ENCODE data around the gene PSMA5. TPM values are rescaled to one million over a fixed set of nuclear protein-coding genes. Genes with fewer than 3 reads are reported as not detected.
"Not testable (repeated sequence)": the region's sequence is repeated elsewhere in the genome, so short reads cannot be mapped to it uniquely, and the experiment has no call there.

The PSMA5 gene
- total RNA-seq (2014; rRNA removed; shearing (Covaris generic)) = 104 and 107 TPM in 2 replicates

DNA sequence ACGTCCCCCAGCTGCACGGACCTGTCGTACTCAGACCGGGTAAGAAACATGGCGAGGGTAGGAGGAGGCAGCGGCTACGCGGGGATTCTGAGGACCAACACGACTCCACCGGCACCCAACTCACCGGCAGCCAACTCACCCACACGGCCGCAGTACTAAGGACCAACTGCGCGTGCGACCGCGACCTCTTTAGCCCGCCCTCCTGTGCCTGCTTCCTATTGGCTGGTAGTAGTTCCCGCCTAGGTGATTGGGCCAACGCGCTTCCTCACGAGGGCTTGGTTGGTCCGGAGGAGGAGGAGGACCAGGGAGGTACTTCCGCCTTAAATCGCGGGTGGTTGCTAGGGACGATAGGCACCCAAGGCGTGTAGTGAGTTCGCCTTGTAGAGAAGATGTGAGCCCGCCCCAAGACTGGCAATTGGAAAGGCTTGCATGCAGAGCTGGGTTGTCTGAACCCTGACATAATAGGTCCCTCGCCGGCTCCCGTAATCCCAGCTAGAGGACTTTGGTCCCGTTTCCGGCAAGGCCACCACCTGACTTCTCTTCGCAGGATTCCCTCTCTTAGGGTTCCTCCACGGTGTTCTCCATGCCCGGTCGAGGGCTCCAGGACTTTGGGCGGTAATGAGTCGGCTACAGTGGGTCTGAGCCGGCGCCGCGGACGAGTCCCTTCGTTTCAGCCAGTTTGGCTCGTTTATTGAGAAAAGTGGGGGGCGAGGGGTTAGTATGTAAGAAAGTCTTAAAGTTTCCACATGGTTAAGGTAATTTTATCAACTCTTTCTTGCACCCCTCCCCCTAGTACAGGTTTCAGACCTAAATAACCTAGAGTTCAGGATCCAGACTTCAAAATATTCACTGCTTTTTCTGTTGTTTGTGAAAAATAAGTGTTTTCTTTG is at the start of gene PSMA5:
Gene PSMA5, minus strand, starts transcription at position 168 of the 890 bp plus-strand sequence. Its CDS starts 118 bp downstream, at position 50.
- DNase-seq (ENCODE audit: low read depth in 1 of 2, low spot score in 2 of 2) = peak; percentile 97 to 99
- H3K27ac ChIP-seq = peak within 1 kb of the TSS; percentile 58
- no peaks in the 10 kb centered on the region for H3K9me3 ChIP-seq (replicated peaks)
- H3K27me3 ChIP-seq (replicated peaks) = no peaks in the 10 kb centered on the region
- H3K4me3 ChIP-seq = peak within 1 kb of the TSS; percentile 65
- peaks cover 30% of the 10 kb centered on the region for H3K36me3 ChIP-seq
- peaks cover 19% of the 10 kb centered on the region for H3K4me1 ChIP-seq (replicated peaks)

DNA sequence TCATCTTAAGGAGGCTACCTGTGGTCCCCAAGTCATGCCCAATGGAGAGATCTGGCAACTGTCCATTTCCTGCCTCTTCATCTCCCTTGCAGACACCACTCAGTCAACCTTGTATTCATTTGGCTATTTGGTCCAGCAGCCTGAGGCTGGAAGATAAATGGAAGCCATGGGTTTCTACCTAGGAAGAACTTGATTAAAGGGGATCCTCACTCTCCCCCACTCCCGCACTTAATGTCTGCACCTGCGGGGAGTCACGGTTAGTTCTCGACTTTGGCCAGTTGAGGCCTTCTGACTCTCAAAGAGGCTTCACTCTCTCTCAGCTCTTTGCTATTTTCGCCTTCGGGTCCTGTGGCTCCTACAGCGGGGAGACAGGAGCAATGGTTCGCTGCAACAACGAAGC is 49.0 kb upstream of the PSMA5 start:
- peaks cover 52% of the 10 kb centered on the region for H3K27me3 ChIP-seq (replicated peaks)
- no peaks in the 10 kb centered on the region for H3K4me1 ChIP-seq (replicated peaks)
- no peaks in the 10 kb centered on the region; the same call in 1 of the 2 replicates for H3K9me3 ChIP-seq (replicated peaks)
- no peak for DNase-seq (ENCODE audit: low read depth in 1 of 2, low spot score in 2 of 2)
- no peak overlapping the region for H3K27ac ChIP-seq
- H3K36me3 ChIP-seq = no peaks in the 10 kb centered on the region
- no peak overlapping the region for H3K4me3 ChIP-seq

DNA sequence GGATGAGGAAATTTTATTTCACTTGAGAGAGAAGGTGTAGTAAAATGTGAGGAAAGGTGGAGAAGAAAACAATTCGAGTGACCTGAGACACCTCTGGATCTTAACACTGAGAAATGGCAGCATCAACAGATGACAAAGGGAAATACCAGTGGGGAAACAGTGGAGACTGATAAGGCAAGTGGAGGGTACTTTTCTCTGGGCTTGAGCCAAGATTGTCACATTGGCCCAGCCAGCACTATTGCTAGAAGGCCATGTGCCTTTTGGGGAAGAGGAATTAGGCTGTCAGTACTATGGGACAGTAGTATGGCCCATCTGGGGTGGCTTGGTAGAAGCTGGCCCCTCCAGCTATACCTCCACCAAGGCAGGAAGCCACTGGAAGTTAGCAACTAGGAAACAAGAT is 48.4 kb upstream of the PSMA5 start:
- Histone ChIP-seq H3K4me1 (replicated peaks) (no peaks in the 10 kb centered on the region), H3K36me3 (no peaks in the 10 kb centered on the region), H3K27me3 (replicated peaks) (peaks cover 57% of the 10 kb centered on the region), H3K27ac (no peak overlapping the region), H3K4me3 (no peak overlapping the region), H3K9me3 (replicated peaks) (no peaks in the 10 kb centered on the region; the same call in 1 of the 2 replicates)
- no peak for DNase-seq (ENCODE audit: low read depth in 1 of 2, low spot score in 2 of 2)

DNA sequence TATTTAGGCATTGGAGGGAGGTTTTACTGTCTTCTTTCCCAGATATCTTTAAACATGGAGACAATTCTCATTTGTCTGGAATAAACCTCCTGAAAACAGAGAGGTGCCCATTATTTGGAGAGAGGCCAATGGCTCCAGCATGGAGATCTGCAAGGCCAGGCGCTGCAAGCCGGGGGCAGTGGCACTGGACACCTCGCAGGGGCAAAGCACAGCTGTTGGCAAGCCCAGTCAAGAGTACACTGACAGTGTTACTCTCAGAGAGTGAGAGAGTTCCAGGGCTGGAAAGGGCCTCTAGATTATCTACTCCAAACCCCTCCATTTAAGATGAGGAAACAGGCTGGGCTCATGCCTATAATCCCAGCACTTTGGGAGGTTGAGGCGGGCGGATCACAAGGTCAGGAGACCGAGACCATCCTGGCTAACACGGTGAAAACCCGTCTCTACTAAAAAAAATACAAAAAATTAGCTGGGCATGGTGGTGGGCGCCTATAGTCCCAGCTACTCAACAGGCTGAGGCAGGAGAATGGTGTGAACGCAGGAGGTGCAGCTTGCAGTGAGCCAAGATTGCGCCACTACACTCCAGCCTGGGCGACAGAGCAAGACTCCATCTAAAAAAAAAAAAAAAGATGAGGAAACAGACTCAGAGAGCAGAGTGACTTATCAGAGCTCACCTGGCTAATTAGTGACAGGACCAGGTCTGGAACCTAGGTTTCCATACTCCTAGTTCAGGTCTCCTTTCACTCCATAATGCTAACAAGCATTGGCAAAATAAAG is 47.2 kb upstream of the PSMA5 start:
- H3K27ac ChIP-seq; H3K4me1 ChIP-seq (replicated peaks); H3K9me3 ChIP-seq (replicated peaks); H3K36me3 ChIP-seq; H3K4me3 ChIP-seq: not testable (repeated sequence)
- DNase-seq (ENCODE audit: low read depth in 1 of 2, low spot score in 2 of 2) = peak in 1 of 2 experiments; percentile 20
- H3K27me3 ChIP-seq (replicated peaks) = peaks cover 57% of the 10 kb centered on the region

DNA sequence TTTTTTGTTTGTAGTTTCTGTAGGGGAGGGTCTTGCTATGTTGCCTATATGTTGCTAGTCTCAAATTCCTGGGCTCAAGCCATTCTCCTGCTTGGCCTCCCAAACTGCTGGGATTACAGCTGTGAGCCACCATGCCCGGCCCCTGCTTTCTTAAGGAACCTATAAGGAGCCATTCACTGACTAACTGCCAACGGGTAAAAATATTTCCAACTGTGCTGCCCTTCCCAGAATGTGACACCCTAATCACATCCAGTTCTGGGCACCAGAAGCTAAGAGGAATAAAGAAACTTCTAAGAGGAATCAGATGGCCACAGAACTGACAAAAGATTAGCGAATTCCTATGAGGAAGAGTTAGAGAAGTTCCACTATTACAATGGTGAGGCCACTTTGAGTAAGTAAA is 46.5 kb upstream of the PSMA5 start:
- Histone ChIP-seq H3K9me3 (replicated peaks) (no peaks in the 10 kb centered on the region; the same call in 1 of the 2 replicates), H3K36me3 (no peaks in the 10 kb centered on the region), H3K4me3 (no peak overlapping the region), H3K4me1 (replicated peaks) (no peaks in the 10 kb centered on the region), H3K27me3 (replicated peaks) (peaks cover 61% of the 10 kb centered on the region), H3K27ac (no peak overlapping the region)
- no peak for DNase-seq (ENCODE audit: low read depth in 1 of 2, low spot score in 2 of 2)

DNA sequence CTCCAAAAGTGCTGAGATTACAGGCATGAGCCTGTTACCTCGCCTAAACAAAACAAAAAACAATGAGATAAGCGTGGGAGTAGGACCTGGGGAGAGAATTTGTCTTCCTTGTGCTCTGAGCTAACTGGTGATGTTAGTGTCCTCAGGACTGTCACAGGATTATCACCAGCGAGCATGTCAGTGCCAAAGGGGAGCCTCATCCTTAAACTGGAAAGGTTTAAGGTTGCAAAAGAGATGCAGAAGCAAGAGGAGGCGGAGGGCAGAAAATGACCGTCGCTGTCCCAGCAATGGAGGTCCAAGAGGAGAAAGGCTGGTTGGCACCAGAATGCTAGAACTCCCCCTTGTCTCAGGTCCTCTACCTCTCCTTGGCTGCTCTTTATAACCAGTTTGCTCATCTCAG is 44.0 kb upstream of the PSMA5 start:
- Histone ChIP-seq H3K36me3 (no peaks in the 10 kb centered on the region), H3K4me1 (replicated peaks) (peaks cover 11% of the 10 kb centered on the region), H3K27me3 (replicated peaks) (peaks cover 70% of the 10 kb centered on the region), H3K4me3 (no peak overlapping the region), H3K27ac (no peak overlapping the region), H3K9me3 (replicated peaks) (peaks cover 6% of the 10 kb centered on the region)
- DNase-seq (ENCODE audit: low read depth in 1 of 2, low spot score in 2 of 2) = no peak

DNA sequence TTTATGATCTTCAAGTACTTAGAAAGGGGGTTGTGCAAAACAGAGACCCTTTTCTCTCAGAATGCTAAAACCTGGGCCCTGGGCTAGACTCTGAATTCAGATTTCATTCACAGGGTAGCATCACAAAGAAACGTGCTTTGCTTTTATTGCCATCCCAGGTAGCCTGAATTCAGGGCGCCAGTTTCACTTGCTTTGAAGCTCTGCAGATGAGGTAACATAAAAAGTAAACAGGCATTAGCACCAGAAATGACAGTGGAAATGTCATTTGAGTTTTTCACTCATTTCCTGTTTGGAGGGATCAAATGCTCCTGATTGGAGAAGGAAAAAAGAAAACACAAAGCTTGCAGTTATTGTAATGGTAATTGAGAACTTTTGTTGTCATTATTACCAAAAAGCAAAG is 42.7 kb upstream of the PSMA5 start:
- DNase-seq (ENCODE audit: low read depth in 1 of 2, low spot score in 2 of 2) = no peak
- Histone ChIP-seq H3K4me1 (replicated peaks) (peaks cover 11% of the 10 kb centered on the region), H3K27ac (no peak overlapping the region), H3K36me3 (no peaks in the 10 kb centered on the region), H3K9me3 (replicated peaks) (peaks cover 6% of the 10 kb centered on the region), H3K27me3 (replicated peaks) (peaks cover 83% of the 10 kb centered on the region), H3K4me3 (no peak overlapping the region)

DNA sequence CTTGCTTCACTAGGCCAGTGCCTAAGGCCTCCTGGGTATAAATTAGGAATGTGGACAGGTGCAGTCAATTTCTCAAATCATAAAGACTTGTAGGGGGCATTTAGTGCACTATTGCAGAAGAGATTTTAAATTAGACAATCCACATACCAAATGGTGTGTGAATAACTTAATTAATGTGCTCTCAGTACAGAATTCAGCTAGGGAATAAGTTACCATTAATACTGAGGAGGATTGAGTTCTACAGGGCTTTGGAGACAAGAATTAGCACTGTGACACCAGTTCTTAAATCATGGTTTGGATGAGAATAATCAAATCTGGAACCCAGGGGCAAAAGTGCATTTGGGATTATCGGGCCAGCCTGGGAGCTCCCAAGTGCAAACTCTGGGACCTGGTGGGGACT is 41.8 kb upstream of the PSMA5 start:
- Histone ChIP-seq H3K4me3 (no peak overlapping the region), H3K27me3 (replicated peaks) (peaks cover 86% of the 10 kb centered on the region), H3K27ac (no peak overlapping the region), H3K4me1 (replicated peaks) (peaks cover 11% of the 10 kb centered on the region), H3K9me3 (replicated peaks) (peaks cover 6% of the 10 kb centered on the region), H3K36me3 (no peaks in the 10 kb centered on the region)
- DNase-seq (ENCODE audit: low read depth in 1 of 2, low spot score in 2 of 2) = no peak

DNA sequence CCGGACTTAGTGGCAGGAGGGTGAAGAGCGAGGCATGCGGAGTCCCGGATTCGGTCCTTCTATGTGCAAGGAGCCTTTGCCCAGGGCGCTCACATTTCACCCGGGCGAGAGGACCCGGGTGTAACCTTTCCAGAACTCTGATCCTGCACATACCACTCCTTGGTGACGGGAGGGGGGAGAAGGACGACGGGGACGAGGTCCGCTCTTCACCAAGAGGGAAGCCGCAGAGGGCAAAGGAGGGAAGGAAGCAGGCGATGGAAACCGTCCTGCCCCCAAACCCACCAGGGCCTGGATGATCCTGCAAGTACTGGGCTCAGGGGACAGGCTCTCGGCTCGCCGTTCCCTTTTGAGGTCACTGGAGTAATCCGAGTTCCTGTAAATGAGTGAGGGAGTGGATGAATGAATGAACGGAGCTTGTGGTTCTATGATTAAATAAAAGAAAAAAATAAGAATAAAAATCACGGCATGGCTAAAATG is 41.1 kb upstream of the PSMA5 start:
- Histone ChIP-seq H3K27ac (no peak overlapping the region), H3K4me3 (no peak overlapping the region), H3K4me1 (replicated peaks) (peaks cover 11% of the 10 kb centered on the region), H3K36me3 (no peaks in the 10 kb centered on the region), H3K27me3 (replicated peaks) (peaks cover 85% of the 10 kb centered on the region), H3K9me3 (replicated peaks) (peaks cover 6% of the 10 kb centered on the region)
- no peak for DNase-seq (ENCODE audit: low read depth in 1 of 2, low spot score in 2 of 2)

DNA sequence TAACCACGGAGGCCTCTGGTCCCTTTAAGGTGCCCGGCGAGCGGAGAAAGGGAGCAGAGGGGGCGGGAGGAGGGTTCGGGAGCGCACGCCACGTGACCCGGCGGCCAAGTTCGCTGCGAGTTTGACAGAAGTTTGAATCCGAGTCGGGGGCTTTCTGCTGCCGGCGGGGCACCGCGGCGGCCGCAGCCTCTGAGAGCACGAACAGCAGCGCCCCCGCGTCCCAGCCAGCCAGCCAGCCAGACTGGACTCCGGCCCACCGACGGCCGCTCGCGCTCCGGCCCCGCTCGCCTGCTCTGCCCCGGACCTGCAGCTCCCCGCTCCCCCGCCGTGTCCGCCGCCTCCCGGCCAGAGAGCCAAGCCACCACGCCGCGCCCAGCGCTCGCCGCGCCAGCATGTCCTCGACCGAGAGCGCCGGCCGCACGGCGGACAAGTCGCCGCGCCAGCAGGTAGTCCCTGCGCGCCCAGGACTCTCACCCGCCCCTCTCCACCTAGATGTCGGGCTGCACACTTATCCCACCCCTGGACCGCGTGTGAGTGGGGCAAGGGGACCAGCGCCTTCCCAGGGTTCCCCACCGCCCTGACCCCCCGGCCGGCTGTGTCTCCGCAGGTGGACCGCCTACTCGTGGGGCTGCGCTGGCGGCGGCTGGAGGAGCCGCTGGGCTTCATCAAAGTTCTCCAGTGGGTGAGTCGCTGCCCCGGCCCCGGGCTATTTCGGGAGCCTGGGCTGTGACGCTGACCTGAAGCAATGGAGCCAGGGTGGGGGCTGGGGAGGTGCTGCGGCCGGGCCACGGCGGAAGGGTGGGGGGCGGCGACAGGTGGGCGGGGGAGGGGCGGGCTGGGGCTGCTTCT is 40.4 kb upstream of the PSMA5 start, which contains the start of gene SYPL2:
Gene SYPL2, plus strand, starts transcription at position 95 of the 849 bp plus-strand sequence. Its CDS starts 298 bp downstream, at position 393.
- Histone ChIP-seq H3K27ac (no peak within 1 kb of the TSS), H3K27me3 (replicated peaks) (peaks cover 79% of the 10 kb centered on the region)
- peak in 1 of 2 experiments; percentile 14 for DNase-seq (ENCODE audit: low read depth in 1 of 2, low spot score in 2 of 2)

DNA sequence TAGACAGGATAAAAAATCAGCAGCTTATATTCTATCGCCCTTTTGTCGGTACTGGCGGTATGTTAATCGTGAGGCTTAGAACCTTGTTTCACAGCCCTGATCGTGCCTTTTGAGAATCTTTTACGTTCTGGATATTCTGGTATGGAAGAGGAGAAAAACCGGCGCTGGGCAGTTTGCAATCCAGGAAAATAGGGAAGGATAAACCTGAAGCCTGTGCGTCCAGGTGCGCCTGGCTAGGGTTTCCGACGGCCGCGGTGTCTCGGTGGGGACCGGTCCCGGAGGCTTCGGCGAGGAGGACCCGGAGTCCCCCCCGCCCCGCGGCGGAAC is 39.8 kb upstream of the PSMA5 start:
- Histone ChIP-seq H3K4me1 (replicated peaks) (peaks cover 11% of the 10 kb centered on the region), H3K27ac (no peak overlapping the region), H3K27me3 (replicated peaks) (peaks cover 74% of the 10 kb centered on the region), H3K36me3 (no peaks in the 10 kb centered on the region), H3K9me3 (replicated peaks) (peaks cover 6% of the 10 kb centered on the region), H3K4me3 (peak overlapping the region; percentile 38)
- no peak for DNase-seq (ENCODE audit: low read depth in 1 of 2, low spot score in 2 of 2)

More for the DNA sequence above, 40.4 kb upstream of the PSMA5 start, which contains the start of gene SYPL2:
- no peaks in the 10 kb centered on the region for H3K36me3 ChIP-seq
- peaks cover 6% of the 10 kb centered on the region for H3K9me3 ChIP-seq (replicated peaks)
- peaks cover 11% of the 10 kb centered on the region for H3K4me1 ChIP-seq (replicated peaks)
- peak within 1 kb of the TSS; percentile 38 for H3K4me3 ChIP-seq

DNA sequence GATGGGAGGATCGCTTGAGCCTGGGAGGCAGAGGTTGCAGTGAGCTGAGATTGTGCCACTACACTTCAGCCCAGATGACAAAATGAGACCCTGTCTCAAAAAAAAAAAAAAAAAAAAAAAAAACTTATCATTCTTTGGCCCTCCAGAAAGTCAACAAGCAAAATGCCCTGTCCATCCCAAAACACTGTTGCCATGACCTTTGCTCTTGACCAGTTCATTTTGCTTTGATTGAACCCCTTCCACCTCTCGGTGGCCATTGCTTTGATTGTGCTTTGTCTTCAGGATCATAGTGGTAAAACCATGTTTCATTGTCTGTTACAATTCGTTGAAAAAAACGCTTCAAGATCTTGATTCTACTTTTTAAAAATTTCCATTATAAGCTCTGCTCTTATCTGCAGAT is 31.6 kb upstream of the PSMA5 start:
- Histone ChIP-seq H3K4me3 (no peak overlapping the region), H3K27me3 (replicated peaks) (peaks cover 15% of the 10 kb centered on the region), H3K27ac (no peak overlapping the region), H3K4me1 (replicated peaks) (no peaks in the 10 kb centered on the region), H3K9me3 (replicated peaks) (peaks cover 5% of the 10 kb centered on the region), H3K36me3 (no peaks in the 10 kb centered on the region)
- no peak for DNase-seq (ENCODE audit: low read depth in 1 of 2, low spot score in 2 of 2)

DNA sequence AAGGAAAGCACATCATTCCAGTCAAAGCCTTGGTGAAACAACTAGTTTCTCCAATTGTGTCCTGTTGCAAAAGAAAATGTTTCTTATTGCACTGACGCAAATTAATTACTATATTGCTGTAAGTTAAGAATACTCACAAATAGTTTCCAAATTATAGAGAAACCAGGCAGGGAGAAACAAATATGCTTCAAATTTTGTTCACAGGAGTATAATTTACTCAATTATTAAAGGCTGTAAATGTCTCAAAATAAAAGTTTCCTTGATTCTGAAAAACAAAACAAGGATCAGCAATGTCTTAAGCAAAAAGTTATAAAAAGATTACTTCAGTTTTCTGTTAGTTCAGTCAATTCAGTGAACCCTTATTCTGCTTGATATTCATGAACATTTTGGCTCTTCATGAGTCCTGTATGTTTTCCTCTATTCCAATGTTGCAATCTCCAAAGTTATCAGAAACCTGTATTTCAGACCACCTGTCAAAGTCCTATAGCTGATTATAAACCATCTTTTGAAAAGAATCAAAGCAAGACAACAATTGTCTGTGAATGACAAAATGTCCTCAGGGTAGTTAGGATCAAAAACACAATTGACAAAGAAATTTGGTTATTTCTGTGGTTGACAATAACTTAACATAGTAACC is 28.4 kb upstream of the PSMA5 start:
- no peak for DNase-seq (ENCODE audit: low read depth in 1 of 2, low spot score in 2 of 2)
- Histone ChIP-seq H3K4me3 (no peak overlapping the region), H3K27me3 (replicated peaks) (peaks cover 13% of the 10 kb centered on the region), H3K27ac (no peak overlapping the region), H3K9me3 (replicated peaks) (peaks cover 5% of the 10 kb centered on the region), H3K4me1 (replicated peaks) (no peaks in the 10 kb centered on the region), H3K36me3 (no peaks in the 10 kb centered on the region)

Measured in SJSA1 (cell line).